Mucosa of descending colon (tissue), 3 donors: ENCODE measurements around the gene NEK5. TPM values are rescaled to one million over a fixed set of nuclear protein-coding genes. Genes with fewer than 3 reads are reported as not detected.
A peak's percentile ranks its signal among the peaks of the same experiment; 100 is the strongest.

Experiments
- ATAC-seq: fragments of 200-7000 bp; cut with Tn5 transposase; one replicate; pipeline ENCODE4 v1.9.1; 2020; ENCODE audit warnings: mild to moderate bottlenecking, moderate library complexity
- DNase-seq, 3 donors: peaks; one replicate each; pipeline ENCODE4 v3.0.0-alpha.2; 2020
- H3K36me3 ChIP-seq: fragments of 200-600 bp; one replicate; pipeline ENCODE4 v1.8.0; 2021; ENCODE audit warnings: low read depth, mild to moderate bottlenecking
- H3K4me1 ChIP-seq: fragments of 200-600 bp; one replicate; pipeline ENCODE4 v1.8.0; 2021; ENCODE audit warnings: low read depth, mild to moderate bottlenecking
- H3K4me3 ChIP-seq: fragments of 200-600 bp; one replicate; pipeline ENCODE4 v1.8.0; 2021; ENCODE audit warnings: mild to moderate bottlenecking
- H3K9me3 ChIP-seq: fragments of 200-600 bp; one replicate; pipeline ENCODE4 v1.8.0; 2021; ENCODE audit warnings: mild to moderate bottlenecking
- CTCF ChIP-seq: fragments of 200-600 bp; IDR thresholded peaks from one replicate; pipeline ENCODE4 v1.8.0; 2022; ENCODE audit warnings: antibody characterized with exemption, mild to moderate bottlenecking
- intact Hi-C, 2 donors: fragments of 100-400 bp; cut with DNase I in 1 of 2; cut with micrococcal nuclease in 1 of 2; formaldehyde crosslinking; loops; one replicate each; pipeline versions ENCODE4 v1.11.0 to v1.11.1; 2022; cut with DNase I, micrococcal nuclease
- total RNA-seq, 3 donors: library from RNA; stranded (reverse); fragmentation: NEBNext Ultra II Directional in 2 of 3; extraction: Animal tissue kit (Norgen Biotek cat#: 25700) in 2 of 3; gene quantifications; one replicate each; pipeline versions ENCODE4 v1.2.1 to v1.2.4, GENCODE V29; 2021 to 2023
- donor health status: DM: no; HTN: no; CAD: no; lungs with moderate emphysema.
- donor health status: DM: no; HTN: no; CAD: no.
- donor health status: DM: no; HTN: yes; CAD: no.

The NEK5 gene
- total RNA-seq, 3 donors from 2014 or later, result 0.14 to 0.32 (median 0.29) TPM

GRCh38 chr13:51997186-51997585, 131.7 kb downstream of the NEK5 start:
- no peaks in the 10 kb centered on the region for H3K36me3 ChIP-seq
- intact Hi-C loops, result loop anchor here in 1 of 2 donors (10.0 kb wide), 1 partner anchor 128 kb away; the partner anchor contains the start of gene NEK5
- DNase-seq, result no peak
- TF ChIP-seq CTCF, result no peak
- H3K4me3 ChIP-seq, result no peak overlapping the region
- no peaks in the 10 kb centered on the region for H3K9me3 ChIP-seq
- ATAC-seq, result no peak
- H3K4me1 ChIP-seq, result peaks cover 16% of the 10 kb centered on the region

GRCh38 chr13:51996641-51997040, 132.2 kb downstream of the NEK5 start:
- intact Hi-C loops, result loop anchor here in 1 of 2 donors (10.0 kb wide), 1 partner anchor 128 kb away; the partner anchor contains the start of gene NEK5
- TF ChIP-seq CTCF, result no peak
- Histone ChIP-seq H3K36me3 (no peaks in the 10 kb centered on the region), H3K9me3 (no peaks in the 10 kb centered on the region), H3K4me3 (no peak overlapping the region), H3K4me1 (peaks cover 16% of the 10 kb centered on the region)
- ATAC-seq, result no peak
- DNase-seq, result no peak

GRCh38 chr13:51995677-51996551, 133.0 kb downstream of the NEK5 start:
- Histone ChIP-seq H3K4me1 (peaks cover 16% of the 10 kb centered on the region), H3K9me3 (no peaks in the 10 kb centered on the region), H3K4me3 (no peak overlapping the region), H3K36me3 (no peaks in the 10 kb centered on the region)
- peak; percentile 89 for ATAC-seq
- TF ChIP-seq CTCF, result no peak
- DNase-seq, result peak; percentile 59 to 70 (median 63)
- intact Hi-C loops, result loop anchor here in 1 of 2 donors (10.0 kb wide), 1 partner anchor 129 kb away; the partner anchor contains the start of gene NEK5

- no peak overlapping the region for H3K4me3 ChIP-seq
- intact Hi-C loops, result loop anchor here in 1 of 2 donors (10.0 kb wide), 1 partner anchor 131 kb away; the partner anchor contains the start of gene NEK5
These were observed 135.2 kb downstream of the NEK5 start for GRCh38 chr13:51993713-51994112.

GRCh38 chr13:51988988-51989618, 139.8 kb downstream of the NEK5 start:
- Histone ChIP-seq H3K36me3 (no peaks in the 10 kb centered on the region), H3K4me1 (no peaks in the 10 kb centered on the region), H3K4me3 (no peak overlapping the region), H3K9me3 (no peaks in the 10 kb centered on the region)
- intact Hi-C loops, result no loop called here
- ATAC-seq (no peak), DNase-seq (no peak)
- TF ChIP-seq CTCF, result no peak

More at GRCh38 chr13:51993713-51994112, 135.2 kb downstream of the NEK5 start:
- no peaks in the 10 kb centered on the region for H3K36me3 ChIP-seq
- H3K9me3 ChIP-seq, result no peaks in the 10 kb centered on the region
- TF ChIP-seq CTCF, result no peak
- ATAC-seq (no peak), DNase-seq (no peak)
- H3K4me1 ChIP-seq, result peaks cover 16% of the 10 kb centered on the region

Other genes with a start within 250 kb of the NEK5 start
- gene ATP7B, start 117.6 kb downstream of the NEK5 start, total RNA-seq, result 10 to 100 TPM; 11.3 to 26.0 (median 16.0) TPM
- 10 to 100 TPM; 34.3 to 43.3 (median 38.6) TPM for gene ALG11, start 116.7 kb downstream of the NEK5 start, total RNA-seq
- 10 to 100 TPM; 17.4 to 21.9 (median 20.5) TPM for gene UTP14C, start 104.4 kb downstream of the NEK5 start, total RNA-seq
- 10 to 100 TPM; 20.5 to 44.0 (median 35.9) TPM for gene NEK3, start 30.5 kb upstream of the NEK5 start, total RNA-seq